ENCODE measurements around the gene GPR3. TPM values are rescaled to one million over a fixed set of nuclear protein-coding genes. Genes with fewer than 3 reads are reported as not detected.

GPR3 gene
- total and polyA plus RNA-seq, 10 of the 15 experiments (the other 5 are each of a cell fraction or from before 2014, with no cell fraction given): 0.33 to 1.4 (median 0.63) TPM; not detected in 3

DNA sequence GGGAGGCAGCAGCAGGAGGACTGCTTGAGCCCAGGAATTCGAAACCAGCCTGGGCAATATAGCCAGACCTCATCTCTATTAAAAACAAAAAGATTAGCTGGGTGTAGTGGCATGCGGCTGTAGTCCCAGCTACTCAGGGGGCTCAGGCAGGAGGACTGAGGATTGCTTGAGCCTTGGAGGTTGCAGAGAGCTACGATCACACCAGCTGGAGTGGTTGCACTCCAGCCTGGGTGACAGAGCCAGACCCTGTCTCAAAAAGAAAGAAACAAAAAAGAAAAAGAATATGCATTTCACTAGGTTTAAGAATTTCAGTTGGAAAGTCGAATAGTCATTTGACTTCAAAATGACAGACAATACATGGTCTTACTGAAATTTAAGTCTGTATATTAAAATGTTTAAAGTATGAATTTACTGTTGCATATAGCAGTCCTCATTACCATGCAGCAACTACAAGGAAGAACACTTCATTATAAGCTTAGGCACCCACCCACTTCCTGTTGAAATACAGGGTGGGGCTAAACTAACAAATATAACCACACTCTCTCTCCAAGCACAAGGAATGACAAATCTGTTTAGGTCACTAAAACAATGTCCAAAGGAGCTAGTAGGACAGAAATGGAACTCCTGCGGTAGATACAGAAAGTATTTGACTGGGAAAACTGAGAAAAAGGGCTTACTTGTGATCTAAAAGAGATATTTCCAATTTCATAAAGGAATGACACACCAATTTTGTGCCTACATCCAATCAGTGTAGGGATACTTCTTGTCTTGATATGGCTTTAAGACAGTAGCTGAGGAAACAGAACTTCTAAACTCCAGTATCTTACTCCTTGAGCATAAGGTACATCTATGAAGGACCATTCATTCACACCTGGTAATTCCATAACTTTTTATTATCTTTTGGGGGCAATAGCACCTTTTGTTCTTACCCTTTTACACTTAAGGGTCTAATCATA lies 44.1 kb downstream of the GPR3 start (continued):
- TF ChIP-seq, protein P1, sequence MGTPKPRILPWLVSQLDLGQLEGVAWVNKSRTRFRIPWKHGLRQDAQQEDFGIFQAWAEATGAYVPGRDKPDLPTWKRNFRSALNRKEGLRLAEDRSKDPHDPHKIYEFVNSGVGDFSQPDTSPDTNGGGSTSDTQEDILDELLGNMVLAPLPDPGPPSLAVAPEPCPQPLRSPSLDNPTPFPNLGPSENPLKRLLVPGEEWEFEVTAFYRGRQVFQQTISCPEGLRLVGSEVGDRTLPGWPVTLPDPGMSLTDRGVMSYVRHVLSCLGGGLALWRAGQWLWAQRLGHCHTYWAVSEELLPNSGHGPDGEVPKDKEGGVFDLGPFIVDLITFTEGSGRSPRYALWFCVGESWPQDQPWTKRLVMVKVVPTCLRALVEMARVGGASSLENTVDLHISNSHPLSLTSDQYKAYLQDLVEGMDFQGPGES (IDR thresholded peaks at IDR 0.05): no peak
- TF ChIP-seq MYC (IDR thresholded peaks at IDR 0.05; ENCODE audit: insufficient read depth, insufficient read length, insufficient replicate concordance, low read length, severe bottlenecking) (no peak), GATAD2B (conservative IDR thresholded peaks at IDR 0.05; ENCODE audit: low read depth) (no peak), MTA2 (IDR thresholded peaks at IDR 0.05; ENCODE audit: low read depth) (no peak), PML (IDR thresholded peaks at IDR 0.05; ENCODE audit: low read length) (0 out of 2 replicates have a peak, but pooled peaks have one; percentile 25)
- TF ChIP-seq, protein P2, sequence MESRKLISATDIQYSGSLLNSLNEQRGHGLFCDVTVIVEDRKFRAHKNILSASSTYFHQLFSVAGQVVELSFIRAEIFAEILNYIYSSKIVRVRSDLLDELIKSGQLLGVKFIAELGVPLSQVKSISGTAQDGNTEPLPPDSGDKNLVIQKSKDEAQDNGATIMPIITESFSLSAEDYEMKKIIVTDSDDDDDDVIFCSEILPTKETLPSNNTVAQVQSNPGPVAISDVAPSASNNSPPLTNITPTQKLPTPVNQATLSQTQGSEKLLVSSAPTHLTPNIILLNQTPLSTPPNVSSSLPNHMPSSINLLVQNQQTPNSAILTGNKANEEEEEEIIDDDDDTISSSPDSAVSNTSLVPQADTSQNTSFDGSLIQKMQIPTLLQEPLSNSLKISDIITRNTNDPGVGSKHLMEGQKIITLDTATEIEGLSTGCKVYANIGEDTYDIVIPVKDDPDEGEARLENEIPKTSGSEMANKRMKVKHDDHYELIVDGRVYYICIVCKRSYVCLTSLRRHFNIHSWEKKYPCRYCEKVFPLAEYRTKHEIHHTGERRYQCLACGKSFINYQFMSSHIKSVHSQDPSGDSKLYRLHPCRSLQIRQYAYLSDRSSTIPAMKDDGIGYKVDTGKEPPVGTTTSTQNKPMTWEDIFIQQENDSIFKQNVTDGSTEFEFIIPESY (IDR thresholded peaks at IDR 0.05): no peak

DNA sequence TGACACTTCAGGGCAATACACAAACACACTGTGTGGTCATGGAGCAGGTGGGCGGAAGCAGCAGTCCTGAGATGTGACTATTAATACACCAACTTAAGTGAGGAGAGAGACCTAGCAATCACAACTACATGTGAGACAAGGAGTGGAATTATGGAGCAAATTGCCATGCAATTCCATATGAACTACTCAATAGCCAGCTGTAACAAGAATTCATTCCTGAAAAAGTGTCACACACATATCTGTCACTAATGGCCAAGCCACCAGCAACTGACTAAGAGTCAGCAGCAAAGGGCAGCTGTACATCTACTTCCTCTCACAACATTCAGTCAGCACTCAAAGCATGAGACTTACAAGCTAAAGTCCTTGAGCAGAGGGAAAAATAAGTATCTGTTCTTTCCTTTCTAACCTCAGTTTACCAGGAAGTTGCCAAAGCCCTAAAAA lies 46.2 kb downstream of the GPR3 start:
- peak overlapping the region; percentile 19 for H3K4me2 ChIP-seq (ENCODE audit: control insufficient read depth, insufficient read depth)
- POLR2A ChIA-PET: interaction anchor here (1.0 to 8.0 kb wide), 11 partner anchors 10 to 163 kb away, joined by 3 to 78 read pairs (median 4); no protein-coding TSS in a partner anchor

More for the DNA sequence above, 46.2 kb downstream of the GPR3 start:
- DNase-seq (ENCODE audit: low read depth, low spot score): no peak
- H2AFZ ChIP-seq (ENCODE audit: control insufficient read depth, low read depth, low read length): no peak overlapping the region
- 5% methylated on average over 1 of the region's 1 CpG for WGBS (ENCODE audit: insufficient coverage, insufficient replicate concordance, low lambda C conversion rate, missing lambda C conversion rate)
- TF ChIP-seq CREM (IDR thresholded peaks at IDR 0.05; ENCODE audit: low read depth) (0 out of 2 replicates have a peak, but pooled peaks have one; percentile 19), SPI1 (IDR thresholded peaks at IDR 0.05; ENCODE audit: borderline replicate concordance, insufficient read depth, low read depth, low read length) (peak; percentile 49; the same call in 1 of the 2 replicates), SP1 (IDR thresholded peaks at IDR 0.05; ENCODE audit: low read depth, low read length) (no peak), EGR1 (IDR thresholded peaks at IDR 0.05; ENCODE audit: borderline replicate concordance in 1 of 2, low read depth in 2 of 2, low read length in 2 of 2) (peak in 1 of 2 experiments; percentile 26; a peak in 1 of 3 replicates)
- H3K79me2 ChIP-seq (ENCODE audit: control insufficient read depth, insufficient read depth, low read length): peaks cover 86% of the 10 kb centered on the region
- no peak overlapping the region for H3K9ac ChIP-seq (ENCODE audit: control insufficient read depth, insufficient read depth, low read length)
- H3K36me3 ChIP-seq (ENCODE audit: control insufficient read depth in 2 of 2, insufficient read depth in 2 of 2, low read length in 1 of 2): peaks cover 0 to 3% of the 10 kb centered on the region in 2 experiments; a peak in 3 of 4 replicates
- CTCF ChIA-PET: interaction anchor here (1.0 to 15.8 kb wide), 10 partner anchors 8 to 168 kb away, joined by 3 to 240 read pairs (median 7); no protein-coding TSS in a partner anchor
- no peaks in the 10 kb centered on the region for H3K27me3 ChIP-seq (replicated peaks in 1 of 2; ENCODE audit: control insufficient read depth in 2 of 2, insufficient read depth in 2 of 2, low read length in 1 of 2)
- ATAC-seq: peak; percentile 42
- H4K20me1 ChIP-seq (ENCODE audit: control insufficient read depth, insufficient read depth): no peaks in the 10 kb centered on the region
- H3K27ac ChIP-seq (ENCODE audit: control insufficient read depth, insufficient read depth): peak overlapping the region; percentile 82
- no TSS peak for BruUV-seq (replicated peaks)
- in situ Hi-C loops (cut with MboI) (no loop called here), intact Hi-C loops (cut with micrococcal nuclease; ENCODE audit: unreplicated experiment) (no loop called here)
- H3K4me3 ChIP-seq: peak overlapping the region; percentile 24
- RAD21 ChIA-PET (ENCODE audit: unreplicated experiment): interaction anchor here (0.8 to 7.9 kb wide), 10 partner anchors 9 to 118 kb away, joined by 3 to 126 read pairs (median 4); partner anchors contain the start of gene WASF2
- no peak for FAIRE-seq
- SMC1A ChIA-PET (ENCODE audit: uncharacterized antibody, unreplicated experiment): interaction anchor here (0.7 to 24.6 kb wide), 16 partner anchors 9 to 163 kb away, joined by 3 to 470 read pairs (median 6); partner anchors contain the start of gene WASF2
- peaks cover 75% of the 10 kb centered on the region for H3K4me1 ChIP-seq (ENCODE audit: control insufficient read depth, insufficient read depth, low read length)
- H3K9me3 ChIP-seq (replicated peaks; ENCODE audit: control insufficient read depth, insufficient read depth, low read length): no peaks in the 10 kb centered on the region
